Measurements from ENCODE around the gene KCND3.

GRCh38 chr1:111861523-111861922 is 127.9 kb downstream of the KCND3 start:
- TF ChIP-seq POLR2AphosphoS5 (IDR thresholded peaks at IDR 0.05): no peak
- no peak for TF ChIP-seq EP300 (IDR thresholded peaks at IDR 0.05; ENCODE audit: low read depth)
- TF ChIP-seq, protein P1, sequence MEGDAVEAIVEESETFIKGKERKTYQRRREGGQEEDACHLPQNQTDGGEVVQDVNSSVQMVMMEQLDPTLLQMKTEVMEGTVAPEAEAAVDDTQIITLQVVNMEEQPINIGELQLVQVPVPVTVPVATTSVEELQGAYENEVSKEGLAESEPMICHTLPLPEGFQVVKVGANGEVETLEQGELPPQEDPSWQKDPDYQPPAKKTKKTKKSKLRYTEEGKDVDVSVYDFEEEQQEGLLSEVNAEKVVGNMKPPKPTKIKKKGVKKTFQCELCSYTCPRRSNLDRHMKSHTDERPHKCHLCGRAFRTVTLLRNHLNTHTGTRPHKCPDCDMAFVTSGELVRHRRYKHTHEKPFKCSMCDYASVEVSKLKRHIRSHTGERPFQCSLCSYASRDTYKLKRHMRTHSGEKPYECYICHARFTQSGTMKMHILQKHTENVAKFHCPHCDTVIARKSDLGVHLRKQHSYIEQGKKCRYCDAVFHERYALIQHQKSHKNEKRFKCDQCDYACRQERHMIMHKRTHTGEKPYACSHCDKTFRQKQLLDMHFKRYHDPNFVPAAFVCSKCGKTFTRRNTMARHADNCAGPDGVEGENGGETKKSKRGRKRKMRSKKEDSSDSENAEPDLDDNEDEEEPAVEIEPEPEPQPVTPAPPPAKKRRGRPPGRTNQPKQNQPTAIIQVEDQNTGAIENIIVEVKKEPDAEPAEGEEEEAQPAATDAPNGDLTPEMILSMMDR (IDR thresholded peaks at IDR 0.05): no peak
- TF ChIP-seq POLR2A (IDR thresholded peaks at IDR 0.05): no peak
